Osteoblast (primary cell): Measurements from ENCODE around the gene TENM4. TPM values are rescaled to one million over a fixed set of nuclear protein-coding genes. Genes with fewer than 3 reads are reported as not detected.
"Not testable (repeated sequence)": the region's sequence is repeated elsewhere in the genome, so short reads cannot be mapped to it uniquely, and the experiment has no call there.

ENCODE experiments used
- DNase-seq: peaks from one replicate; pipeline ENCODE4 v3.0.0; 2011; ENCODE audit warnings: low spot score, mixed read lengths; ENCODE audit not compliant: insufficient read length; ENCODE audit errors: missing footprints
- H2AFZ ChIP-seq: 2 replicates; pipeline ENCODE4 v1.6.0; 2011; ENCODE audit warnings: mild to moderate bottlenecking, low read length
- H3K27ac ChIP-seq: 2 replicates; pipeline ENCODE4 v1.5.1; 2011; ENCODE audit warnings: mild to moderate bottlenecking, low read depth, low read length, moderate library complexity
- H3K27me3 ChIP-seq: 2 replicates; pipeline ENCODE4 v1.6.0; 2012; ENCODE audit warnings: mild to moderate bottlenecking, control low read depth, inconsistent platforms, low read length, moderate library complexity; ENCODE audit not compliant: insufficient read depth
- H3K36me3 ChIP-seq: 2 replicates; pipeline ENCODE4 v1.5.1; 2011; ENCODE audit warnings: mild to moderate bottlenecking, low read length, control low read depth, moderate library complexity; ENCODE audit not compliant: insufficient read depth
- H3K4me1 ChIP-seq: 2 replicates; pipeline ENCODE4 v1.5.1; 2011; ENCODE audit warnings: mild to moderate bottlenecking, low read length, control low read depth, moderate library complexity; ENCODE audit not compliant: insufficient read depth
- H3K4me2 ChIP-seq: 2 replicates; pipeline ENCODE4 v1.6.0; 2011; ENCODE audit warnings: mild to moderate bottlenecking, low read length; ENCODE audit not compliant: insufficient read depth
- H3K4me3 ChIP-seq: fragments of 200-600 bp; sonication (generic); 3 replicates; pipeline ENCODE4 v1.5.1; 2012; ENCODE audit warnings: mild to moderate bottlenecking, low read length, inconsistent platforms; ENCODE audit not compliant: insufficient read depth
- H3K79me2 ChIP-seq: 2 replicates; pipeline ENCODE4 v1.6.0; 2012; ENCODE audit warnings: mild to moderate bottlenecking, low read length, control low read depth, inconsistent platforms; ENCODE audit not compliant: insufficient read depth
- H3K9me3 ChIP-seq: 2 replicates; pipeline ENCODE4 v1.5.1; 2011; ENCODE audit warnings: low read depth, low read length, control low read depth
- H4K20me1 ChIP-seq: 2 replicates; pipeline ENCODE4 v1.6.0; 2012; ENCODE audit warnings: mild to moderate bottlenecking, low read length, control low read depth; ENCODE audit not compliant: insufficient read depth
- CTCF ChIP-seq: IDR thresholded peaks from 2 replicates; pipeline ENCODE4 v1.5.1; 2011; ENCODE audit warnings: mild to moderate bottlenecking, low read depth, low read length, moderate library complexity; ENCODE audit errors: extremely low read depth
- total RNA-seq: library from RNA; depleted of rRNA; stranded (reverse); fragments of >200 nt; gene quantifications from 2 replicates; pipeline ENCODE4 v1.2.3, GENCODE V29; 2012

TENM4 gene
- total RNA-seq, 1 donor: 63.3 TPM

GRCh38 chr11:78831571-78831970, 609.3 kb downstream of the TENM4 start:
- Histone ChIP-seq H2AFZ (no peak overlapping the region), H3K27ac (no peak overlapping the region), H3K9me3 (no peaks in the 10 kb centered on the region), H4K20me1 (no peaks in the 10 kb centered on the region), H3K4me1 (no peaks in the 10 kb centered on the region), H3K27me3 (no peaks in the 10 kb centered on the region), H3K79me2 (no peaks in the 10 kb centered on the region), H3K4me3 (no peak overlapping the region), H3K4me2 (no peak overlapping the region), H3K36me3 (no peaks in the 10 kb centered on the region)
- no peak for TF ChIP-seq CTCF
- no peak for DNase-seq

- H2AFZ ChIP-seq: no peak overlapping the region
- H3K4me3 ChIP-seq: no peak overlapping the region
- H3K4me1 ChIP-seq: no peaks in the 10 kb centered on the region
- no peak for DNase-seq
- TF ChIP-seq CTCF: no peak
- H3K79me2 ChIP-seq: no peaks in the 10 kb centered on the region
- H3K36me3 ChIP-seq: no peaks in the 10 kb centered on the region
- no peak overlapping the region for H3K4me2 ChIP-seq
- no peaks in the 10 kb centered on the region for H3K9me3 ChIP-seq
- H3K27ac ChIP-seq: no peak overlapping the region
- no peaks in the 10 kb centered on the region for H4K20me1 ChIP-seq
- H3K27me3 ChIP-seq: no peaks in the 10 kb centered on the region
These were observed 610.5 kb downstream of the TENM4 start for GRCh38 chr11:78830277-78830819.

GRCh38 chr11:78829146-78829545, 611.7 kb downstream of the TENM4 start:
- no peaks in the 10 kb centered on the region for H3K36me3 ChIP-seq
- no peaks in the 10 kb centered on the region for H3K27me3 ChIP-seq
- no peak overlapping the region for H2AFZ ChIP-seq
- no peaks in the 10 kb centered on the region for H4K20me1 ChIP-seq
- no peak for TF ChIP-seq CTCF
- DNase-seq: no peak
- H3K4me1 ChIP-seq: no peaks in the 10 kb centered on the region
- no peaks in the 10 kb centered on the region for H3K9me3 ChIP-seq
- no peak overlapping the region for H3K4me3 ChIP-seq
- H3K79me2 ChIP-seq: no peaks in the 10 kb centered on the region
- H3K27ac ChIP-seq: no peak overlapping the region
- H3K4me2 ChIP-seq: no peak overlapping the region

- no peaks in the 10 kb centered on the region for H3K36me3 ChIP-seq
- H4K20me1 ChIP-seq: no peaks in the 10 kb centered on the region
- no peak for DNase-seq
- H3K4me3 ChIP-seq: no peak overlapping the region
- no peak overlapping the region for H3K27ac ChIP-seq
- H3K27me3 ChIP-seq: no peaks in the 10 kb centered on the region
- no peak overlapping the region for H3K4me2 ChIP-seq
- H3K9me3 ChIP-seq: no peaks in the 10 kb centered on the region
- H3K79me2 ChIP-seq: no peaks in the 10 kb centered on the region
- H3K4me1 ChIP-seq: no peaks in the 10 kb centered on the region
- no peak overlapping the region for H2AFZ ChIP-seq
- TF ChIP-seq CTCF: no peak
These were observed 612.2 kb downstream of the TENM4 start for GRCh38 chr11:78828676-78829075.

GRCh38 chr11:78827291-78827690, 613.5 kb downstream of the TENM4 start:
- DNase-seq, H3K27ac ChIP-seq, H4K20me1 ChIP-seq, H3K4me3 ChIP-seq, H3K4me2 ChIP-seq, H3K79me2 ChIP-seq, H3K27me3 ChIP-seq, H3K4me1 ChIP-seq, H3K36me3 ChIP-seq, H2AFZ ChIP-seq, H3K9me3 ChIP-seq: not testable (repeated sequence)
